Fibroblast of upper back skin (primary cell): ENCODE results near the gene POU2AF1.
"Not testable (repeated sequence)": the region's sequence is repeated elsewhere in the genome, so short reads cannot be mapped to it uniquely, and the experiment has no call there.

Experiments
- DNase-seq: peaks from one replicate; pipeline ENCODE4 v3.0.0-alpha.2; 2013

POU2AF1 gene

GRCh38 chr11:111344032-111344431, 35.0 kb downstream of the POU2AF1 start:
- DNase-seq = peak; percentile 91

GRCh38 chr11:111342329-111342728, 36.7 kb downstream of the POU2AF1 start:
- no peak for DNase-seq

GRCh38 chr11:111339758-111340388, 39.2 kb downstream of the POU2AF1 start:
- no peak for DNase-seq

- peak; percentile 83 for DNase-seq
Observed at GRCh38 chr11:111336582-111337256, 42.4 kb downstream of the POU2AF1 start.

- DNase-seq = no peak
Observed at GRCh38 chr11:111336062-111336461, 43.0 kb downstream of the POU2AF1 start.

GRCh38 chr11:111335549-111335948, 43.5 kb downstream of the POU2AF1 start:
- DNase-seq = no peak

- DNase-seq = no peak
Observed at GRCh38 chr11:111334532-111335502, 44.3 kb downstream of the POU2AF1 start.

- DNase-seq = no peak
Observed at GRCh38 chr11:111331711-111332479, 47.2 kb downstream of the POU2AF1 start.

GRCh38 chr11:111330234-111330893, 48.7 kb downstream of the POU2AF1 start:
- no peak for DNase-seq

GRCh38 chr11:111329306-111330204, 49.5 kb downstream of the POU2AF1 start:
- DNase-seq = no peak

- DNase-seq = no peak
Observed at GRCh38 chr11:111327908-111328624, 51.0 kb downstream of the POU2AF1 start.

GRCh38 chr11:111326824-111327223, 52.3 kb downstream of the POU2AF1 start:
- no peak for DNase-seq

- DNase-seq = no peak
Observed at GRCh38 chr11:111325259-111325658, 53.8 kb downstream of the POU2AF1 start.

- DNase-seq = peak; percentile 45
Observed at GRCh38 chr11:111324277-111324720, 54.8 kb downstream of the POU2AF1 start.

GRCh38 chr11:111322534-111322933, 56.5 kb downstream of the POU2AF1 start:
- no peak for DNase-seq

GRCh38 chr11:111320728-111321568, 58.1 kb downstream of the POU2AF1 start:
- peak; percentile 30 for DNase-seq

- DNase-seq = not testable (repeated sequence)
Observed at GRCh38 chr11:111320199-111320598, 58.9 kb downstream of the POU2AF1 start.

GRCh38 chr11:111319296-111319695, 59.8 kb downstream of the POU2AF1 start:
- no peak for DNase-seq

- no peak for DNase-seq
Observed at GRCh38 chr11:111312076-111312475, 67.0 kb downstream of the POU2AF1 start.
